Omental fat pad (tissue), 4 donors: ENCODE data around the gene CCL1. TPM values are rescaled to one million over a fixed set of nuclear protein-coding genes. Genes with fewer than 3 reads are reported as not detected.

Source experiments
- ATAC-seq: fragments of 150-250 bp; one replicate; pipeline ENCODE4 v1.9.1; 2016; ENCODE audit warnings: mild to moderate bottlenecking, moderate library complexity; ENCODE audit not compliant: low FRiP score
- DNase-seq: peaks from one replicate; pipeline ENCODE4 v3.0.0-alpha.2; 2019; ENCODE audit warnings: low spot score
- CTCF ChIP-seq, 3 donors: fragments of 450-650 bp; IDR thresholded peaks; one replicate each; pipeline ENCODE4 v1.5.1; 2016 to 2017; ENCODE audit warnings: antibody characterized with exemption in 3 of 3, mild to moderate bottlenecking in 3 of 3, moderate library complexity in 2 of 3
- total RNA-seq, 4 donors: library from RNA; depleted of rRNA; stranded (reverse); fragments of >200 nt; gene quantifications; one replicate each; pipeline ENCODE4 v1.1.0, GENCODE V29; 2016

Gene CCL1
- total RNA-seq, 4 donors from 2014 or later = not detected

- peak; percentile 86 for DNase-seq
- peak in 1 of 3 donors; percentile 99 for TF ChIP-seq CTCF (IDR thresholded peaks at IDR 0.05)
- peak; percentile 76 for ATAC-seq
These were observed 1.5 kb downstream of the CCL1 start for GRCh38 chr17:34361478-34362061.

- ATAC-seq (no peak), DNase-seq (no peak)
- no peak for TF ChIP-seq CTCF (IDR thresholded peaks at IDR 0.05)
These were observed 2.3 kb downstream of the CCL1 start for GRCh38 chr17:34360601-34361270.

- no peak for TF ChIP-seq CTCF (IDR thresholded peaks at IDR 0.05)
- ATAC-seq = no peak
- no peak for DNase-seq
These were observed 4.4 kb downstream of the CCL1 start for GRCh38 chr17:34358631-34359030.

- ATAC-seq (no peak), DNase-seq (no peak)
- TF ChIP-seq CTCF (IDR thresholded peaks at IDR 0.05) = no peak
These were observed 5.6 kb downstream of the CCL1 start for GRCh38 chr17:34357398-34357797.

- ATAC-seq (no peak), DNase-seq (no peak)
- TF ChIP-seq CTCF (IDR thresholded peaks at IDR 0.05) = no peak
These were observed 6.8 kb downstream of the CCL1 start, which contains the start of gene CCL13 for GRCh38 chr17:34356194-34356593. Gene CCL13, plus strand, starts transcription at chr17:34356480. Its CDS starts 47 bp downstream, at chr17:34356527.

GRCh38 chr17:34354637-34355036 is 8.4 kb downstream of the CCL1 start:
- ATAC-seq = no peak
- no peak for DNase-seq
- TF ChIP-seq CTCF (IDR thresholded peaks at IDR 0.05) = no peak

GRCh38 chr17:34352191-34352590 is 10.8 kb downstream of the CCL1 start:
- DNase-seq (no peak), ATAC-seq (no peak)
- TF ChIP-seq CTCF (IDR thresholded peaks at IDR 0.05) = no peak
